WERI-Rb-1 (cell line): ENCODE measurements around the gene DHRS1.

ENCODE experiments used
- DNase-seq: peaks from one replicate; pipeline ENCODE4 v3.0.0-alpha.2; 2020
- H3K27ac ChIP-seq: fragments of 250-450 bp; sonication (Bioruptor Pico); 2 replicates; pipeline ENCODE4 v1.5.1; 2020; ENCODE audit warnings: mild to moderate bottlenecking, moderate library complexity
- H3K27me3 ChIP-seq: fragments of 250-450 bp; sonication (Bioruptor Pico); 2 replicates; pipeline ENCODE4 v1.5.1; 2021; ENCODE audit warnings: mild to moderate bottlenecking, low read depth, moderate library complexity; ENCODE audit not compliant: insufficient read depth, severe bottlenecking
- H3K36me3 ChIP-seq: fragments of 250-450 bp; sonication (Bioruptor Pico); 2 replicates; pipeline ENCODE4 v1.5.1; 2020; ENCODE audit warnings: mild to moderate bottlenecking, moderate library complexity
- H3K4me3 ChIP-seq: 2 replicates; pipeline ENCODE4 v1.5.1; 2011; ENCODE audit warnings: low read depth, mild to moderate bottlenecking, control low read depth, low read length
- H3K9me3 ChIP-seq: fragments of 250-450 bp; sonication (Bioruptor Pico); 2 replicates; pipeline ENCODE4 v1.5.1; 2021; ENCODE audit warnings: mild to moderate bottlenecking, moderate library complexity; ENCODE audit not compliant: severe bottlenecking
- CTCF ChIP-seq: IDR thresholded peaks from 2 replicates; pipeline ENCODE4 v1.5.1; 2011; ENCODE audit warnings: low read depth, mild to moderate bottlenecking, control low read depth, inconsistent platforms, low read length

The DHRS1 gene

DNA sequence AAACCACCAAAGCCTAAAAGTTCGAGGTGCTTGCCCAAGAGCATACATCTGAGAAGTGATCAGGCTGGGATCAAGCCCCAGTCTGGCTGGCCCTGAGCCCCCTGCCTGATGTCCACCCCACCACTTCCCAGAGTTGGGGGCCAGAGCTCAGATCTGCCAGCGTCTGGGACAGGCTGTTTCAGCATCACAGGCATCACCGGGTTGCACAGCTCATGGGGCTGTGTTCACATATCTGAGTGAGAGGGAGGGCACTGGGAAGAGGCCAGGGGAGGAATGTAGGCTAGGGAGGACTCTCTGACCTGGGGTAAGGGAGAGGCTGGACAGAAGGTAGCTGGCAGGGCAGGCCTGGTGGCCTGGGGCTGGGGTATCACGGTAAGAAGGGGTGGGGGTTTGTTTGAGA, 42.6 kb downstream of the DHRS1 start:
- Histone ChIP-seq H3K9me3 (no peaks in the 10 kb centered on the region), H3K36me3 (no peaks in the 10 kb centered on the region; the same call in 1 of the 2 replicates), H3K27me3 (no peaks in the 10 kb centered on the region), H3K27ac (no peak overlapping the region), H3K4me3 (no peak overlapping the region)
- DNase-seq = no peak
- TF ChIP-seq CTCF = no peak

DNA sequence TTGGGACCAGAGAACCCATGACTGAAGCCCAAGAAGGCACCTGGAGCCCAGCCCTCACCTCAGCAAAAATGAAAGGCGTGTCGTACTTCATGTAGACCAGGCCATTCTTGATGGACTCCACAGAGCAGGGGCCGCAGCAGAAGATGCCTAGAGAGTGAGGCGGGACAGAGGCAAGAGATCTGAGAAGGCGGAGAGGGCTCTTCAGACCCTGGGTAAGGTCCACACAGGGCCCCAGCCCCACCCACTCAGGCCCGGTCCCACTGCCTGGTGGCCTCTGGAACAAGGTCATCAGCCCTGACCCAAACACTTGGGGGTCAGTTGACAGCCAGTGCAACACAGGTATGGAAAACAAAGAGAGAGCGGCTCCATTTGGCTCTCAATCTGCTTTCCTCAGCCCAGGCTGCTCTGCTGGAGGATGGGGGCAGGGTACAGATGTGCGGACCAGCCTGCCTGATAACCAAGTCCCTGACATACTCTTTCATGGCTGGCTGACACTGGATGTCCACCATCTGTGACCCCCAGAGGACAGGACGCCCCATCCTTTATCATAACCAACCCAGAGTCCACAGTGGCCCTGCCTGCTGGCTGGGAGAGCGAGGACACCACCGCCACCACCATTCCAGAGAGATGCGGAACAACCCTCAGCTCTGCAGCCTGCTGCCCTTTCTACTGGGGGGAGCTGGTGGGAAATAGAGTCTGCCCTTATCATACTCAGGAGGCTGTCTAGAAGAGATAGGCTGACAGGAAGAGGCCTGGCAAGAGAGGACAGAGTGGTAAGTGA, 43.5 kb downstream of the DHRS1 start:
- no peak overlapping the region for H3K4me3 ChIP-seq
- DNase-seq = no peak
- H3K36me3 ChIP-seq = no peaks in the 10 kb centered on the region; the same call in 1 of the 2 replicates
- H3K27me3 ChIP-seq = no peaks in the 10 kb centered on the region
- H3K9me3 ChIP-seq = no peaks in the 10 kb centered on the region
- no peak for TF ChIP-seq CTCF
- no peak overlapping the region for H3K27ac ChIP-seq

GRCh38 chr14:24255438-24255837, 44.1 kb downstream of the DHRS1 start:
- no peaks in the 10 kb centered on the region for H3K9me3 ChIP-seq
- TF ChIP-seq CTCF = no peak
- no peak overlapping the region for H3K4me3 ChIP-seq
- no peaks in the 10 kb centered on the region; the same call in 1 of the 2 replicates for H3K36me3 ChIP-seq
- DNase-seq = no peak
- H3K27me3 ChIP-seq = no peaks in the 10 kb centered on the region
- no peak overlapping the region for H3K27ac ChIP-seq

DNA sequence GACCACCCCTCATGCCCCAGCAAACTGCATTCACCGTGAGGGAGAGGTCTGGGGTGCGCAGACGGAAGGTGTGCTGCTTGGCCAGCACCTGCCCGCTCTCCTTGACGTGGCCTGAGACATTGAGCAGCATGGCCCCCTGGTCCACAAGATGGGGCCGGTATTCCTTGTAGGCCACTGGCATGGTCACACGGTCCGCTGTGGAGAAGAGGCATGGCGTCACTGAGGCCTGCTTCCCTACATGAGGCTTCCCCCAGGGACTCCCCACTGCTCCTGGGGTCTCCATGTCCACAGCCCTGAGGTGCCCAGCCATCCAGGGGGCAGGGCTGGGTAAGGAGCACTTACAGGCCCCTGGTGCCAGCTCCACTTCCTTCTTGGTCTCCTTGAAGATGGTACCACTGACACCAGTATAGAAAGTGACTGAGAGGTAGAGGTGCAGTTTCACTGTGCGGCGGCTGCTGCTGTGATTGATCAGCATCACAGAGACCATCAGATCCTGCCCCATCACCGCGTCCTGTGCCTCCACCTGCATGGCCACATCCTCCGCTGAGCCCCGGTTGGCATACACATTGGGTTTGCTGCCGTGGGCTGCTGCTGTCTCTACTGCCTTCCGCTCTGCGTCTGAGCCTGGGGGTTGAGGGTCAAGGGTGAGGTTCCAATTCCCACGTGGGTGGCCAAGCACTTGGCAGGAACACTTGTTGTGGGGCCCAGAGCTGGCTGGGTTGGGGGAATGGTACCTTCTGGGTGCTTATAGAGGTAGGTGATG, 44.8 kb downstream of the DHRS1 start:
- no peak for TF ChIP-seq CTCF
- H3K36me3 ChIP-seq = no peaks in the 10 kb centered on the region; the same call in 1 of the 2 replicates
- no peak overlapping the region for H3K27ac ChIP-seq
- no peak overlapping the region for H3K4me3 ChIP-seq
- H3K27me3 ChIP-seq = no peaks in the 10 kb centered on the region
- DNase-seq = no peak
- H3K9me3 ChIP-seq = no peaks in the 10 kb centered on the region

- Histone ChIP-seq H3K27me3 (no peaks in the 10 kb centered on the region), H3K27ac (no peak overlapping the region), H3K4me3 (no peak overlapping the region), H3K36me3 (no peaks in the 10 kb centered on the region; the same call in 1 of the 2 replicates), H3K9me3 (no peaks in the 10 kb centered on the region)
- DNase-seq = no peak
- TF ChIP-seq CTCF = no peak
Observed at GRCh38 chr14:24253936-24254335, 45.6 kb downstream of the DHRS1 start.
